T1000 (cell line): Measurements from ENCODE around the gene UGT1A10.
"Not testable (repeated sequence)": the region's sequence is repeated elsewhere in the genome, so short reads cannot be mapped to it uniquely, and the experiment has no call there.

Experiments used
- DNase-seq: peaks from one replicate; lab custom pipeline; 2025; ENCODE audit warnings: mixed read lengths; lab: John Stamatoyannopoulos, UW

UGT1A10 gene

GRCh38 chr2:233692648-233693047 lies 56.4 kb downstream of the UGT1A10 start, which contains the start of gene UGT1A6:
Gene UGT1A6, plus strand, starts transcription at chr2:233692890. Its CDS starts 115 bp downstream, at chr2:233693005.
- DNase-seq, result no peak

- DNase-seq, result no peak
These were observed 57.7 kb downstream of the UGT1A10 start for GRCh38 chr2:233693963-233694362.

- DNase-seq, result no peak
These were observed 62.5 kb downstream of the UGT1A10 start for GRCh38 chr2:233698740-233699139.

GRCh38 chr2:233699424-233700027 lies 63.3 kb downstream of the UGT1A10 start:
- no peak for DNase-seq

GRCh38 chr2:233700028-233700635 lies 63.9 kb downstream of the UGT1A10 start:
- DNase-seq, result no peak

- DNase-seq, result not testable (repeated sequence)
These were observed 64.6 kb downstream of the UGT1A10 start for GRCh38 chr2:233700842-233701241.

- DNase-seq, result no peak
These were observed 66.0 kb downstream of the UGT1A10 start for GRCh38 chr2:233702238-233702637.

- no peak for DNase-seq
These were observed 69.8 kb downstream of the UGT1A10 start for GRCh38 chr2:233705911-233706506.

- no peak for DNase-seq
These were observed 70.5 kb downstream of the UGT1A10 start for GRCh38 chr2:233706720-233707119.

- no peak for DNase-seq
These were observed 71.8 kb downstream of the UGT1A10 start for GRCh38 chr2:233707940-233708644.

- no peak for DNase-seq
These were observed 72.7 kb downstream of the UGT1A10 start for GRCh38 chr2:233708942-233709341.

GRCh38 chr2:233711312-233712008 lies 75.2 kb downstream of the UGT1A10 start:
- peak; percentile 52 for DNase-seq

- no peak for DNase-seq
These were observed 76.5 kb downstream of the UGT1A10 start, which contains the start of gene UGT1A5 for GRCh38 chr2:233712611-233713261. Gene UGT1A5, plus strand, starts transcription at chr2:233712907. Its CDS starts 85 bp downstream, at chr2:233712992.

- DNase-seq, result no peak
These were observed 77.0 kb downstream of the UGT1A10 start for GRCh38 chr2:233713262-233713615.

- no peak for DNase-seq
These were observed 77.9 kb downstream of the UGT1A10 start for GRCh38 chr2:233714121-233714520.

- DNase-seq, result no peak
These were observed 82.3 kb downstream of the UGT1A10 start, which contains the start of gene UGT1A4 for GRCh38 chr2:233718552-233718951. Gene UGT1A4, plus strand, starts transcription at chr2:233718736. Its CDS starts 85 bp downstream, at chr2:233718821.

GRCh38 chr2:233728723-233729301 lies 92.6 kb downstream of the UGT1A10 start, which contains the start of gene UGT1A3:
Gene UGT1A3, plus strand, starts transcription at chr2:233729042. Its CDS starts 85 bp downstream, at chr2:233729127.
- no peak for DNase-seq

GRCh38 chr2:233736868-233737653 lies 100.8 kb downstream of the UGT1A10 start:
- DNase-seq, result not testable (repeated sequence)

GRCh38 chr2:233740870-233741269 lies 104.6 kb downstream of the UGT1A10 start:
- DNase-seq, result no peak
